HG03460 (cell line): ENCODE measurements around the gene LYST.
A peak's percentile ranks its signal among the peaks of the same experiment; 100 is the strongest.

Experiments
- ATAC-seq: cut with Tn5 transposase; IDR thresholded peaks from one replicate; pipeline ENCODE4 v1.9.1; 2021; ENCODE audit not compliant: unreplicated experiment

Gene LYST

GRCh38 chr1:235888119-235888643, 21.5 kb upstream of the LYST start:
- ATAC-seq, result peak; percentile 66

GRCh38 chr1:235887676-235888075, 21.0 kb upstream of the LYST start:
- no peak for ATAC-seq

- no peak for ATAC-seq
Measured at GRCh38 chr1:235885655-235886262, 19.1 kb upstream of the LYST start.

GRCh38 chr1:235883261-235883927, 16.7 kb upstream of the LYST start:
- no peak for ATAC-seq

GRCh38 chr1:235882816-235883215, 16.1 kb upstream of the LYST start:
- no peak for ATAC-seq

- ATAC-seq, result no peak
Measured at GRCh38 chr1:235881930-235882700, 15.4 kb upstream of the LYST start.

- ATAC-seq, result no peak
Measured at GRCh38 chr1:235878082-235878811, 11.5 kb upstream of the LYST start.

GRCh38 chr1:235876402-235876841, 9.7 kb upstream of the LYST start:
- no peak for ATAC-seq

GRCh38 chr1:235875036-235875597, 8.4 kb upstream of the LYST start:
- no peak for ATAC-seq

- ATAC-seq, result no peak
Measured at GRCh38 chr1:235874261-235874660, 7.6 kb upstream of the LYST start.

- no peak for ATAC-seq
Measured at GRCh38 chr1:235873571-235873970, 6.9 kb upstream of the LYST start.

GRCh38 chr1:235873045-235873444, 6.3 kb upstream of the LYST start:
- no peak for ATAC-seq

GRCh38 chr1:235872270-235872669, 5.6 kb upstream of the LYST start:
- ATAC-seq, result no peak

GRCh38 chr1:235867903-235868469, 1.3 kb upstream of the LYST start:
- ATAC-seq, result peak; percentile 31

GRCh38 chr1:235866913-235867845, 473 bp upstream of the LYST start:
- peak; percentile 67 for ATAC-seq

GRCh38 chr1:235865565-235866204, 1.0 kb downstream of the LYST start:
- ATAC-seq, result no peak

GRCh38 chr1:235864931-235865525, 1.7 kb downstream of the LYST start:
- no peak for ATAC-seq

- ATAC-seq, result no peak
Measured at GRCh38 chr1:235864469-235864868, 2.2 kb downstream of the LYST start.

GRCh38 chr1:235863699-235864093, 3.0 kb downstream of the LYST start:
- ATAC-seq, result no peak
